Measurements from ENCODE around the gene MAGI2. TPM values are rescaled to one million over a fixed set of nuclear protein-coding genes. Genes with fewer than 3 reads are reported as not detected.

The MAGI2 gene
- total RNA-seq, 2 experiments from 2014 or later = 0.03 to 0.17 TPM

GRCh38 chr7:78762625-78763024 is 690.8 kb downstream of the MAGI2 start:
- TF ChIP-seq EZH2phosphoT487 (IDR thresholded peaks at IDR 0.05; ENCODE audit: borderline replicate concordance, low read depth, low read length) (no peak), CTCF (conservative IDR thresholded peaks at IDR 0.05; ENCODE audit: low read length) (no peak)
- CTCF ChIA-PET (ENCODE audit: unreplicated experiment) = no interaction called here
- intact Hi-C loops (cut with micrococcal nuclease; ENCODE audit: unreplicated experiment) = no loop called here
- H3K79me2 ChIP-seq (ENCODE audit: insufficient read depth, low read depth, low read length) = no peaks in the 10 kb centered on the region
- no peaks in the 10 kb centered on the region for H3K9me2 ChIP-seq (ENCODE audit: insufficient read depth, low read length)
- no peaks in the 10 kb centered on the region for H3K36me3 ChIP-seq (ENCODE audit: insufficient read depth, low read length)
- no TSS peak for BruUV-seq (replicated peaks)
- H3K4me2 ChIP-seq (ENCODE audit: low read length) = no peak overlapping the region
- no peak for DNase-seq (ENCODE audit: low spot score)
- no peak overlapping the region for H2AFZ ChIP-seq (ENCODE audit: low read length)
- POLR2A ChIA-PET = no interaction called here
- no peak overlapping the region for H3K27ac ChIP-seq (ENCODE audit: low read depth, low read length, poor library complexity, severe bottlenecking)
- H3K4me1 ChIP-seq (ENCODE audit: insufficient read depth, low read length, poor library complexity, severe bottlenecking) = no peaks in the 10 kb centered on the region
- H3K4me3 ChIP-seq (ENCODE audit: low read depth, low read length, poor library complexity, severe bottlenecking) = no peak overlapping the region
- no peaks in the 10 kb centered on the region for H4K20me1 ChIP-seq (ENCODE audit: insufficient read depth, low read length)
- no peaks in the 10 kb centered on the region for H3K9me3 ChIP-seq (ENCODE audit: low read length)

GRCh38 chr7:78760620-78761355 is 692.7 kb downstream of the MAGI2 start:
- Histone ChIP-seq H3K36me3 (ENCODE audit: insufficient read depth, low read length) (no peaks in the 10 kb centered on the region), H3K4me2 (ENCODE audit: low read length) (no peak overlapping the region), H3K79me2 (ENCODE audit: insufficient read depth, low read depth, low read length) (no peaks in the 10 kb centered on the region), H4K20me1 (ENCODE audit: insufficient read depth, low read length) (no peaks in the 10 kb centered on the region), H3K9me2 (ENCODE audit: insufficient read depth, low read length) (no peaks in the 10 kb centered on the region), H3K4me1 (ENCODE audit: insufficient read depth, low read length, poor library complexity, severe bottlenecking) (no peaks in the 10 kb centered on the region), H3K9me3 (ENCODE audit: low read length) (no peaks in the 10 kb centered on the region), H3K4me3 (ENCODE audit: low read depth, low read length, poor library complexity, severe bottlenecking) (no peak overlapping the region), H3K27ac (ENCODE audit: low read depth, low read length, poor library complexity, severe bottlenecking) (no peak overlapping the region), H2AFZ (ENCODE audit: low read length) (no peak overlapping the region)
- BruUV-seq (replicated peaks) = no TSS peak
- DNase-seq (ENCODE audit: low spot score) = no peak
- ChIA-PET CTCF (ENCODE audit: unreplicated experiment) (no interaction called here), POLR2A (interaction anchor here (0.6 kb wide), 1 partner anchor 21 kb away, joined by 3 read pairs; no protein-coding TSS in a partner anchor)
- no peak for TF ChIP-seq EZH2phosphoT487 (IDR thresholded peaks at IDR 0.05; ENCODE audit: borderline replicate concordance, low read depth, low read length)
- TF ChIP-seq CTCF (conservative IDR thresholded peaks at IDR 0.05; ENCODE audit: low read length) = no peak
- intact Hi-C loops (cut with micrococcal nuclease; ENCODE audit: unreplicated experiment) = no loop called here

- ChIA-PET CTCF (ENCODE audit: unreplicated experiment) (no interaction called here), POLR2A (no interaction called here)
- H3K9me3 ChIP-seq (ENCODE audit: low read length) = no peaks in the 10 kb centered on the region
- intact Hi-C loops (cut with micrococcal nuclease; ENCODE audit: unreplicated experiment) = no loop called here
- H3K4me2 ChIP-seq (ENCODE audit: low read length) = no peak overlapping the region
- H3K79me2 ChIP-seq (ENCODE audit: insufficient read depth, low read depth, low read length) = no peaks in the 10 kb centered on the region
- H3K4me3 ChIP-seq (ENCODE audit: low read depth, low read length, poor library complexity, severe bottlenecking) = no peak overlapping the region
- no peak for TF ChIP-seq CTCF (conservative IDR thresholded peaks at IDR 0.05; ENCODE audit: low read length)
- no peak for TF ChIP-seq EZH2phosphoT487 (IDR thresholded peaks at IDR 0.05; ENCODE audit: borderline replicate concordance, low read depth, low read length)
- no peaks in the 10 kb centered on the region for H3K9me2 ChIP-seq (ENCODE audit: insufficient read depth, low read length)
- no peak for DNase-seq (ENCODE audit: low spot score)
- H3K27ac ChIP-seq (ENCODE audit: low read depth, low read length, poor library complexity, severe bottlenecking) = no peak overlapping the region
- H2AFZ ChIP-seq (ENCODE audit: low read length) = no peak overlapping the region
- no peaks in the 10 kb centered on the region for H4K20me1 ChIP-seq (ENCODE audit: insufficient read depth, low read length)
- no peaks in the 10 kb centered on the region for H3K4me1 ChIP-seq (ENCODE audit: insufficient read depth, low read length, poor library complexity, severe bottlenecking)
- BruUV-seq (replicated peaks) = no TSS peak
- H3K36me3 ChIP-seq (ENCODE audit: insufficient read depth, low read length) = no peaks in the 10 kb centered on the region
Measured at GRCh38 chr7:78752554-78752953, 700.9 kb downstream of the MAGI2 start.
